Neural progenitor cell (in vitro differentiated cells): ENCODE measurements around the gene UGT1A1. TPM values are rescaled to one million over a fixed set of nuclear protein-coding genes. Genes with fewer than 3 reads are reported as not detected.

Experiments
- DNase-seq: peaks from one replicate; pipeline ENCODE4 v3.0.0-alpha.2; 2016; ENCODE audit warnings: low spot score
- H2AFZ ChIP-seq: fragments of 200-600 bp; sonication (generic); replicated peaks from 2 replicates; pipeline ENCODE4 v1.6.1; 2016; ENCODE audit warnings: antibody characterized with exemption
- H3F3A ChIP-seq: fragments of 200-600 bp; sonication (generic); 2 replicates; pipeline ENCODE4 v1.6.1; 2016; ENCODE audit warnings: antibody characterized with exemption, low read depth
- H3K27ac ChIP-seq: fragments of 200-600 bp; sonication (generic); 2 replicates; pipeline ENCODE4 v1.5.1; 2016; ENCODE audit warnings: mild to moderate bottlenecking
- H3K27me3 ChIP-seq: fragments of 200-600 bp; sonication (generic); 2 replicates; pipeline ENCODE4 v1.6.1; 2016; ENCODE audit warnings: mild to moderate bottlenecking, moderate library complexity
- H3K36me3 ChIP-seq: fragments of 200-600 bp; sonication (generic); 2 replicates; pipeline ENCODE4 v1.5.1; 2016
- H3K4me1 ChIP-seq: fragments of 200-600 bp; sonication (generic); 2 replicates; pipeline ENCODE4 v1.6.1; 2016; ENCODE audit warnings: mixed run types
- H3K4me2 ChIP-seq: fragments of 200-600 bp; sonication (generic); 2 replicates; pipeline ENCODE4 v1.6.1; 2016
- H3K4me3 ChIP-seq: fragments of 200-600 bp; sonication (generic); 2 replicates; pipeline ENCODE4 v1.5.1; 2016
- H3K79me2 ChIP-seq: fragments of 200-600 bp; sonication (generic); 2 replicates; pipeline ENCODE4 v1.6.1; 2016; ENCODE audit warnings: low read depth
- H3K9ac ChIP-seq: fragments of 200-600 bp; sonication (generic); 2 replicates; pipeline ENCODE4 v1.6.1; 2016
- H3K9me3 ChIP-seq: fragments of 200-600 bp; sonication (generic); 2 replicates; pipeline ENCODE4 v1.5.1; 2016; ENCODE audit warnings: low read depth
- H4K20me1 ChIP-seq: fragments of 200-600 bp; sonication (generic); 2 replicates; pipeline ENCODE4 v1.6.1; 2016; ENCODE audit warnings: low read depth
- H3K27ac Mint-ChIP-seq: 3 replicates; pipeline ENCODE4 v1.8.0; 2021; ENCODE audit warnings: mixed read lengths
- H3K27me3 Mint-ChIP-seq: 2 replicates; pipeline ENCODE4 v1.8.0; 2022; ENCODE audit warnings: low read depth, mild to moderate bottlenecking, inconsistent platforms, moderate library complexity, mixed read lengths; ENCODE audit not compliant: insufficient read depth
- H3K36me3 Mint-ChIP-seq: 3 replicates; pipeline ENCODE4 v1.8.0; 2021; ENCODE audit warnings: mixed read lengths
- H3K4me1 Mint-ChIP-seq: 3 replicates; pipeline ENCODE4 v1.8.0; 2021; ENCODE audit warnings: mixed read lengths
- H3K4me3 Mint-ChIP-seq: 3 replicates; pipeline ENCODE4 v1.8.0; 2021; ENCODE audit warnings: mild to moderate bottlenecking, moderate library complexity, mixed read lengths
- H3K9me3 Mint-ChIP-seq: 3 replicates; pipeline ENCODE4 v1.8.0; 2020; ENCODE audit warnings: mixed read lengths
- CTCF ChIP-seq: fragments of 200-600 bp; sonication (generic); IDR thresholded peaks from 2 replicates; pipeline ENCODE4 v1.5.1; 2017; ENCODE audit warnings: antibody characterized with exemption, mild to moderate bottlenecking
- EZH2 ChIP-seq: fragments of 200-600 bp; sonication (generic); IDR thresholded peaks from 2 replicates; pipeline ENCODE4 v1.6.1; 2017; ENCODE audit warnings: antibody characterized with exemption, mild to moderate bottlenecking, moderate library complexity
- EZH2phosphoT487 ChIP-seq: fragments of 200-600 bp; sonication (generic); IDR thresholded peaks from 2 replicates; pipeline ENCODE4 v1.6.1; 2017; ENCODE audit warnings: antibody characterized with exemption
- total RNA-seq: library from RNA; depleted of rRNA; stranded (reverse); fragments of >200 nt; gene quantifications from 2 replicates; pipeline ENCODE4 v1.2.3, GENCODE V29; 2015; ENCODE audit warnings: low replicate concordance

The UGT1A1 gene
- total RNA-seq, 1 donor from 2014 or later: not detected

- H3K36me3 ChIP-seq: no peaks in the 10 kb centered on the region
- Mint-ChIP-seq H3K4me1 (peaks cover 9% of the 10 kb centered on the region), H3K27me3 (peaks cover 6% of the 10 kb centered on the region), H3K36me3 (peaks cover 1% of the 10 kb centered on the region), H3K27ac (peak overlapping the region; percentile 59), H3K9me3 (peaks cover 3% of the 10 kb centered on the region), H3K4me3 (no peak overlapping the region)
- no peak overlapping the region for H3K4me3 ChIP-seq
- TF ChIP-seq EZH2 (no peak), EZH2phosphoT487 (no peak)
- H2AFZ ChIP-seq: no peak overlapping the region
- H3K9ac ChIP-seq: no peak overlapping the region
- DNase-seq: no peak
- no peak overlapping the region for H3K27ac ChIP-seq
- H3K4me1 ChIP-seq: no peaks in the 10 kb centered on the region
- no peaks in the 10 kb centered on the region for H4K20me1 ChIP-seq
- H3K79me2 ChIP-seq: no peaks in the 10 kb centered on the region
- no peak overlapping the region for H3K4me2 ChIP-seq
- no peaks in the 10 kb centered on the region for H3F3A ChIP-seq
- no peaks in the 10 kb centered on the region for H3K9me3 ChIP-seq
- no peaks in the 10 kb centered on the region for H3K27me3 ChIP-seq
These were observed 61.1 kb downstream of the UGT1A1 start for GRCh38 chr2:233821196-233821595.

- Mint-ChIP-seq H3K4me3 (no peak overlapping the region), H3K36me3 (peaks cover 1% of the 10 kb centered on the region), H3K4me1 (peaks cover 4% of the 10 kb centered on the region), H3K27me3 (peaks cover 6% of the 10 kb centered on the region), H3K27ac (peak overlapping the region; percentile 59), H3K9me3 (peaks cover 3% of the 10 kb centered on the region)
- no peak overlapping the region for H3K27ac ChIP-seq
- no peak overlapping the region for H3K9ac ChIP-seq
- no peak overlapping the region for H3K4me3 ChIP-seq
- H4K20me1 ChIP-seq: no peaks in the 10 kb centered on the region
- H3F3A ChIP-seq: no peaks in the 10 kb centered on the region
- TF ChIP-seq EZH2: no peak
- TF ChIP-seq EZH2phosphoT487: no peak
- TF ChIP-seq CTCF: no peak
- no peak overlapping the region for H2AFZ ChIP-seq
- H3K36me3 ChIP-seq: no peaks in the 10 kb centered on the region
- no peaks in the 10 kb centered on the region for H3K79me2 ChIP-seq
- H3K27me3 ChIP-seq: no peaks in the 10 kb centered on the region
- DNase-seq: no peak
- H3K4me2 ChIP-seq: no peak overlapping the region
- no peaks in the 10 kb centered on the region for H3K4me1 ChIP-seq
- H3K9me3 ChIP-seq: no peaks in the 10 kb centered on the region
These were observed 61.6 kb downstream of the UGT1A1 start for GRCh38 chr2:233821709-233822100.

GRCh38 chr2:233822101-233822771, 62.2 kb downstream of the UGT1A1 start:
- Histone ChIP-seq H4K20me1 (no peaks in the 10 kb centered on the region), H3K36me3 (no peaks in the 10 kb centered on the region), H3K27me3 (no peaks in the 10 kb centered on the region), H2AFZ (no peak overlapping the region), H3K9ac (no peak overlapping the region), H3K9me3 (no peaks in the 10 kb centered on the region), H3K27ac (no peak overlapping the region), H3K79me2 (no peaks in the 10 kb centered on the region), H3K4me1 (no peaks in the 10 kb centered on the region), H3K4me2 (no peak overlapping the region), H3K4me3 (no peak overlapping the region), H3F3A (no peaks in the 10 kb centered on the region)
- peaks cover 3% of the 10 kb centered on the region for H3K9me3 Mint-ChIP-seq
- H3K36me3 Mint-ChIP-seq: peaks cover 1% of the 10 kb centered on the region
- TF ChIP-seq EZH2 (no peak), CTCF (no peak)
- H3K4me1 Mint-ChIP-seq: peaks cover under 1% of the 10 kb centered on the region
- H3K27me3 Mint-ChIP-seq: peaks cover 4% of the 10 kb centered on the region
- H3K27ac Mint-ChIP-seq: no peak overlapping the region
- DNase-seq: no peak
- no peak overlapping the region for H3K4me3 Mint-ChIP-seq

Other genes starting within 250 kb of the UGT1A1 start
- 15.1 and 32.9 TPM in 2 replicates for gene USP40, start 193.5 kb upstream of the UGT1A1 start, total RNA-seq
- gene UGT1A8, start 142.6 kb upstream of the UGT1A1 start, total RNA-seq: not detected in 2 replicates
- not detected in 2 replicates for gene UGT1A10, start 123.8 kb upstream of the UGT1A1 start, total RNA-seq
- gene UGT1A9, start 88.4 kb upstream of the UGT1A1 start, total RNA-seq: not detected in 2 replicates
- not detected in 2 replicates for gene UGT1A7, start 78.4 kb upstream of the UGT1A1 start, total RNA-seq
- gene UGT1A6, start 67.4 kb upstream of the UGT1A1 start, total RNA-seq: not detected in 2 replicates
- gene UGT1A5, start 47.4 kb upstream of the UGT1A1 start, total RNA-seq: not detected in 2 replicates
- gene UGT1A4, start 41.5 kb upstream of the UGT1A1 start, total RNA-seq: not detected in 2 replicates
- gene UGT1A3, start 31.2 kb upstream of the UGT1A1 start, total RNA-seq: not detected in 2 replicates
- gene MROH2A, start 18.1 kb downstream of the UGT1A1 start, total RNA-seq: not detected in 2 replicates
- gene HJURP, start 94.3 kb downstream of the UGT1A1 start, total RNA-seq: 101 and 109 TPM in 2 replicates
- 4.9 and 7.5 TPM in 2 replicates for gene TRPM8, start 157.1 kb downstream of the UGT1A1 start, total RNA-seq